PC-9 (cell line): ENCODE data around the gene RAB11FIP4.

Experiments used
- EZH2 ChIP-seq: fragments of 200-600 bp; sonication (generic); IDR thresholded peaks from 2 replicates; pipeline ENCODE4 v1.8.0; 2017; ENCODE audit warnings: antibody characterized with exemption, low read depth
- TF ChIP-seq, protein P1 (sequence below): fragments of 200-600 bp; sonication (generic); conservative IDR thresholded peaks from 2 replicates; pipeline ENCODE4 v1.6.1; 2017; ENCODE audit warnings: mixed run types, antibody characterized with exemption, mild to moderate bottlenecking, moderate library complexity

- TF ChIP-seq, protein P1, sequence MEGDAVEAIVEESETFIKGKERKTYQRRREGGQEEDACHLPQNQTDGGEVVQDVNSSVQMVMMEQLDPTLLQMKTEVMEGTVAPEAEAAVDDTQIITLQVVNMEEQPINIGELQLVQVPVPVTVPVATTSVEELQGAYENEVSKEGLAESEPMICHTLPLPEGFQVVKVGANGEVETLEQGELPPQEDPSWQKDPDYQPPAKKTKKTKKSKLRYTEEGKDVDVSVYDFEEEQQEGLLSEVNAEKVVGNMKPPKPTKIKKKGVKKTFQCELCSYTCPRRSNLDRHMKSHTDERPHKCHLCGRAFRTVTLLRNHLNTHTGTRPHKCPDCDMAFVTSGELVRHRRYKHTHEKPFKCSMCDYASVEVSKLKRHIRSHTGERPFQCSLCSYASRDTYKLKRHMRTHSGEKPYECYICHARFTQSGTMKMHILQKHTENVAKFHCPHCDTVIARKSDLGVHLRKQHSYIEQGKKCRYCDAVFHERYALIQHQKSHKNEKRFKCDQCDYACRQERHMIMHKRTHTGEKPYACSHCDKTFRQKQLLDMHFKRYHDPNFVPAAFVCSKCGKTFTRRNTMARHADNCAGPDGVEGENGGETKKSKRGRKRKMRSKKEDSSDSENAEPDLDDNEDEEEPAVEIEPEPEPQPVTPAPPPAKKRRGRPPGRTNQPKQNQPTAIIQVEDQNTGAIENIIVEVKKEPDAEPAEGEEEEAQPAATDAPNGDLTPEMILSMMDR: no peak
- TF ChIP-seq EZH2: no peak
Measured at GRCh38 chr17:31414550-31414918, 23.1 kb downstream of the RAB11FIP4 start.
